K562 (cell line): ENCODE measurements around the gene MAGI2.

ENCODE experiments used
- CHD4 ChIP-seq: fragments of 200-600 bp; sonication (generic); IDR thresholded peaks from 3 replicates; pipeline ENCODE4 v1.6.1; 2012; ENCODE audit warnings: low read depth, mild to moderate bottlenecking, mixed read lengths, low read length, inconsistent platforms; ENCODE audit not compliant: insufficient read depth, insufficient replicate concordance, poor library complexity, severe bottlenecking
- CREB1 ChIP-seq, 2 experiments: sonication (generic) in 1 of 2; formaldehyde crosslinking in 1 of 2; IDR thresholded peaks; 2 replicates each; pipeline versions ENCODE4 v1.6.1 to v1.8.0; 2012 to 2022; ENCODE audit warnings: inconsistent platforms in 1 of 2, mild to moderate bottlenecking in 1 of 2, missing genetic modification reagents in 1 of 2, moderate library complexity in 1 of 2
- SAP30 ChIP-seq: fragments of 200-600 bp; sonication (generic); IDR thresholded peaks from 2 replicates; pipeline ENCODE4 v1.6.1; 2012; ENCODE audit warnings: borderline replicate concordance, low read depth, mild to moderate bottlenecking, moderate library complexity, low read length, control low read depth, inconsistent platforms; ENCODE audit not compliant: insufficient read depth, poor library complexity, severe bottlenecking
- TF ChIP-seq, protein P1 (sequence below): sonication (generic); formaldehyde crosslinking; IDR thresholded peaks from 2 replicates; pipeline ENCODE4 v1.5.0; 2020; ENCODE audit warnings: missing genetic modification reagents

DNA sequence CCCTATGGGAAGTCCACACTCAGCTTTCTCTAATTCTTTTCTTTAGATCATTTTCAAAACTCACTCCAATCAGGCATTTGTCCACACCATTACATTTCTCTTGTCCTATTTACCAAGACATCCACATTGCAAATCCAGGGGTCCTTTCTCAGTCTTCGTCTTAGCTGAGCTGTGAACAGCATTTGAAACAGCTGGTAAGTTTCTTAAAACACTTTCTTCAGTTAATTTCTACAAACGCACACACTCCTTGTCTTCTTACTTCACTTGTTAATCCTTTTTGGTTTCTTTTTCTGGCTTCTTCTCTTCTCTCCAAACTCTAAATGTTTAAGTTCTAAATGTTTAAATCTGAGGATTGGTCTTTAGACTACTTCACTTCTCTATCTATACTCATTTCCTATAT is 885.6 kb downstream of the MAGI2 start:
- TF ChIP-seq CREB1 (IDR thresholded peaks at IDR 0.05) (no peak), CREB1 (CRISPR knock-in tag; IDR thresholded peaks at IDR 0.05) (no peak), CHD4 (no peak), SAP30 (no peak)
- TF ChIP-seq, protein P1, sequence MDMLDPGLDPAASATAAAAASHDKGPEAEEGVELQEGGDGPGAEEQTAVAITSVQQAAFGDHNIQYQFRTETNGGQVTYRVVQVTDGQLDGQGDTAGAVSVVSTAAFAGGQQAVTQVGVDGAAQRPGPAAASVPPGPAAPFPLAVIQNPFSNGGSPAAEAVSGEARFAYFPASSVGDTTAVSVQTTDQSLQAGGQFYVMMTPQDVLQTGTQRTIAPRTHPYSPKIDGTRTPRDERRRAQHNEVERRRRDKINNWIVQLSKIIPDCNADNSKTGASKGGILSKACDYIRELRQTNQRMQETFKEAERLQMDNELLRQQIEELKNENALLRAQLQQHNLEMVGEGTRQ (CRISPR knock-in tag), result no peak
